ENCODE data around the gene BABAM2.

DNA sequence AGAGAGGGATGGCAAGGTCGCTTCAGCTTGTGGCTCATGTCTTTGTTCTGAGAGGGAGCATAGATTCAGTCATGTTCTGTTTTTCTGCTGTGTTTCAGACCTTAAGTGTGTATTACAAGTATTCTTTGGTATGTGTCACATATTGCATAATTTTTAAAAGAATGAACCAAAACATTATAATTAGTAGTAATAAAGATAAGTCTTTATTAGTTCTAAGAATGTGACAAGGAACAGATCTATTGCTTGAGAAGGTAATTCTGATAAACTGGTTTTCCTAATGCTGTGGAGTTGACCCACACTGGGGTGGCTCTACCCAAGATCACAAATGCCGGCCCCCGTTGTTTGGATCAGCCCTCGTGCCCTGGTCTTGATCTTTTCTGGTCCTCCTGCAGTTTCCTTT is 377.9 kb downstream of the BABAM2 start:
- TF ChIP-seq, protein P1, sequence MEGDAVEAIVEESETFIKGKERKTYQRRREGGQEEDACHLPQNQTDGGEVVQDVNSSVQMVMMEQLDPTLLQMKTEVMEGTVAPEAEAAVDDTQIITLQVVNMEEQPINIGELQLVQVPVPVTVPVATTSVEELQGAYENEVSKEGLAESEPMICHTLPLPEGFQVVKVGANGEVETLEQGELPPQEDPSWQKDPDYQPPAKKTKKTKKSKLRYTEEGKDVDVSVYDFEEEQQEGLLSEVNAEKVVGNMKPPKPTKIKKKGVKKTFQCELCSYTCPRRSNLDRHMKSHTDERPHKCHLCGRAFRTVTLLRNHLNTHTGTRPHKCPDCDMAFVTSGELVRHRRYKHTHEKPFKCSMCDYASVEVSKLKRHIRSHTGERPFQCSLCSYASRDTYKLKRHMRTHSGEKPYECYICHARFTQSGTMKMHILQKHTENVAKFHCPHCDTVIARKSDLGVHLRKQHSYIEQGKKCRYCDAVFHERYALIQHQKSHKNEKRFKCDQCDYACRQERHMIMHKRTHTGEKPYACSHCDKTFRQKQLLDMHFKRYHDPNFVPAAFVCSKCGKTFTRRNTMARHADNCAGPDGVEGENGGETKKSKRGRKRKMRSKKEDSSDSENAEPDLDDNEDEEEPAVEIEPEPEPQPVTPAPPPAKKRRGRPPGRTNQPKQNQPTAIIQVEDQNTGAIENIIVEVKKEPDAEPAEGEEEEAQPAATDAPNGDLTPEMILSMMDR (IDR thresholded peaks at IDR 0.05; ENCODE audit: poor library complexity) = no peak
- TF ChIP-seq EZH2 (IDR thresholded peaks at IDR 0.05; ENCODE audit: borderline replicate concordance) = no peak

Data from hepatocyte (in vitro differentiated cells).